ENCODE measurements around the gene SYT1.

The SYT1 gene

DNA sequence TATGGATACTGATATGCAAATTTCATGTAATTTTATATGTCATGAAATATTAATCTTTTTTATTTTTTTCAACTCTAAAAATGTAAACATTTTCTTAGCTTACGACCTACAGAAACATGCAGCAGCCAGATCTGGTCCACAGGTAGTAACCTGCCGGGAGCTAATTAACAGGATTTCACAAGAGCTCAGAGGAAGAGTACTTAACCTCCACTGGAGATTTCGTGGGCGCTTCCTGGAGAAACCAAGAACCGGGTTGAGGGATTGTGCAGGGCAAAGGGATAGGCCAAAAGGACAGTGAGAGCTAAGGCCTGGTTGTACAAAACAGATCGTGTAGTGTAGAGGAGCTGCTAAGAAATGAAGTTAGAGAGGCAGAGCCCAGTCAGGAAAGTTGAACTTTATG is 510.5 kb downstream of the SYT1 start:
- no peak overlapping the region for H3K4me3 ChIP-seq (ENCODE audit: control insufficient read depth, low read depth, low read length)
- no peak for DNase-seq (ENCODE audit: low read depth)
- TF ChIP-seq, protein P1, sequence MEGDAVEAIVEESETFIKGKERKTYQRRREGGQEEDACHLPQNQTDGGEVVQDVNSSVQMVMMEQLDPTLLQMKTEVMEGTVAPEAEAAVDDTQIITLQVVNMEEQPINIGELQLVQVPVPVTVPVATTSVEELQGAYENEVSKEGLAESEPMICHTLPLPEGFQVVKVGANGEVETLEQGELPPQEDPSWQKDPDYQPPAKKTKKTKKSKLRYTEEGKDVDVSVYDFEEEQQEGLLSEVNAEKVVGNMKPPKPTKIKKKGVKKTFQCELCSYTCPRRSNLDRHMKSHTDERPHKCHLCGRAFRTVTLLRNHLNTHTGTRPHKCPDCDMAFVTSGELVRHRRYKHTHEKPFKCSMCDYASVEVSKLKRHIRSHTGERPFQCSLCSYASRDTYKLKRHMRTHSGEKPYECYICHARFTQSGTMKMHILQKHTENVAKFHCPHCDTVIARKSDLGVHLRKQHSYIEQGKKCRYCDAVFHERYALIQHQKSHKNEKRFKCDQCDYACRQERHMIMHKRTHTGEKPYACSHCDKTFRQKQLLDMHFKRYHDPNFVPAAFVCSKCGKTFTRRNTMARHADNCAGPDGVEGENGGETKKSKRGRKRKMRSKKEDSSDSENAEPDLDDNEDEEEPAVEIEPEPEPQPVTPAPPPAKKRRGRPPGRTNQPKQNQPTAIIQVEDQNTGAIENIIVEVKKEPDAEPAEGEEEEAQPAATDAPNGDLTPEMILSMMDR (conservative IDR thresholded peaks at IDR 0.05; ENCODE audit: control insufficient read depth, insufficient read depth, low read depth, low read length): no peak

DNA sequence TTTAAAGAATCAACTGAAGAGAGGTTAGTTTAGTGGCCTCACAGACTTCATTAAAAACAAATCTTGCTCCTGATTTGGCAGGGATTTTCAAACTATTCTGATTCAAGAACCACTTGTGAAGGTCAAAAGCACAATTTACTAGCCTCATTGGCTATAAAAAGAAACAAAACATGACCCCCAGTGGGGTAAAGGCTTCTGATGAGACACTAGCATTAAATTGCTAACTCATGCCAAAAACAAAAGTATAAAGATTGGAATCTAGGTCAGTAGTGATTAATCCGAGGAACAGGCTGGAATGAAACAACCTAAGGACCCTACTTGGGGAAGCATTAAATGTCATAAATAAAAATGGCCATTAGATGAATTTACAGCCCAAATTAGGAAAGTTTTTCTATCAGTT is 513.9 kb downstream of the SYT1 start:
- no peak overlapping the region for H3K4me3 ChIP-seq (ENCODE audit: control insufficient read depth, low read depth, low read length)
- DNase-seq (ENCODE audit: low read depth): peak; percentile 56
- TF ChIP-seq, protein P1 (conservative IDR thresholded peaks at IDR 0.05; ENCODE audit: control insufficient read depth, insufficient read depth, low read depth, low read length): no peak

DNA sequence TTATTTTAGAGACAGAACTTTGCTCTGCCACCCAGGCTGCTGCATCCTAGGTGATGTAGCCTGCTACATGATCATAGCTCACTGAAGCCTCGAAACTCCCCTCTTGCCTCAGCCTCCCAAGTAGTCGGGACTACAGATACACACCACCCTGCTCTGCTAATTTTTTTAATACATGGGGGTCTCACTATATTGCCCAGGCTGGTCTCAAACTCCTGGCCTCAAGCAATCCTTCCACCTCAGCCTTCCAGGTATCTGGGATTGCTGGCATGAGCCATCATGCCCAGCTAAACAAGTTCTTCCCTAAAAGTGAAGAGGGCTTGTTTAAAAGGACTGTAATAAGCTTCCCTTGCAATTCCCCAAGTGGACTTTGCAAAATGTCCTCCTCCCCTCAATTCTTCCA is 515.8 kb downstream of the SYT1 start:
- H3K4me3 ChIP-seq (ENCODE audit: control insufficient read depth, low read depth, low read length): no peak overlapping the region
- DNase-seq (ENCODE audit: low read depth): no peak
- TF ChIP-seq, protein P1 (conservative IDR thresholded peaks at IDR 0.05; ENCODE audit: control insufficient read depth, insufficient read depth, low read depth, low read length): no peak

DNA sequence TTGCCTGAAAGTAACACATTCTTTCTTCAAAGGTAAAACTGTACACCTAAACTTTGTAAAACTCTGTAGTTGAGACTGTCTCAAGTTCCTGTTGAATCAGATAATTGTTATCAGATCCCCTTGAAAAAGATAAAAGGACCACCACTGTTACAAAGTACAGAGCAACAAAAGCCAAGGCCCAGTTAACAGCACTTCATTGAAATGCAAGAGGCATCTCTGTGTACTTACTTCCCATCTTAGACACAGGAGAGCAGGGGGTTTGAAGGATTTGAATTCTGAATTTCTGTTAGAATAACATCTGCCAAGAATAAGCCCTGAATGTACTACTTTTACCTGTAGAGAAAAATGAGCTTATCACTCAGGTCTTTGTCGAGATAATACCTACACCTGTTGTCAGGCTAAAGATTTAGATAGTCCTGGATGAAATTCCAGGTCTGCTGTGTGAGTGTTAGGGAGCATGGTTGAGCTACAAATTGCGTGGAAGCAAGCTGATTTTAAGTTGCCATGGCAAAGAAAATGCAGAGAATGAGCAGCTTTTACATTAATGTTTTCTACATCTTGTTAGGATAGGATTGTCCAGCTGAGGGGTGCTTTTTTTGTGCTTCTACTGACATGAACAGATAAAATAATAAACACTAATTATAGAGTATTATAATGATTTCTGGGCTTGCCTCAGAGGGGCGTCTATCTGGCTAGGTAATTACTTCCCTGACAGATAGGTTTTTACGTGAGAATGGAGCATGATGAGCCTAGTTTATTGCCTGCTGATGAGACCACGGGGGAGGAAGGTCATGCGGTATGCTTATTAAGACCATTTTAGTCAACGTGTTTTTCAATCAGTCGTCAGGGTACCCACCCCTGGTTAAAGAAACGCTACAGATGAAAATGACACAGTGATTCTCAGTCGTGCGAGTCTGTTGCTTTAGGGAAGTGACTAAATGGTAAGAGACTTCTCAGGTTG is 517.0 kb downstream of the SYT1 start:
- TF ChIP-seq, protein P1 (conservative IDR thresholded peaks at IDR 0.05; ENCODE audit: control insufficient read depth, insufficient read depth, low read depth, low read length): no peak
- no peak overlapping the region for H3K4me3 ChIP-seq (ENCODE audit: control insufficient read depth, low read depth, low read length)
- DNase-seq (ENCODE audit: low read depth): no peak

DNA sequence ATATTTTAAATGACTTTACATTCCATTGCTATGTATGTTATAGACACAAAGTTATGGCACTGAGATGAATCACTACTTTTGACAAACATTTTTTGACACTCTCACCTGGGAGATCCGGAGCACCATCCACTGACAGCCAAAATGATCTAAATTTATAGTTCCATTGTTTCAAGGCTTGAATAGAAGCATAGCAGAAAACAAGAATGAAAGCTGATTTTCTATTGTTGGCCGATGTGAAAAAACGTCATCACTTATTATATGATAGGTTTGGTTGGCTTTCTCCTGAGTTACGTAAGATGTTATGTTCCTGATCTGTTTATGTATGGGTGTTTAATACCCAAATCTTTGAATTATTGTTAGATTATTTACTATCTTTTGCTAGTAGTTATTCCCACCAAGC is 520.0 kb downstream of the SYT1 start:
- H3K4me3 ChIP-seq (ENCODE audit: control insufficient read depth, low read depth, low read length): no peak overlapping the region
- DNase-seq (ENCODE audit: low read depth): no peak
- TF ChIP-seq, protein P1 (conservative IDR thresholded peaks at IDR 0.05; ENCODE audit: control insufficient read depth, insufficient read depth, low read depth, low read length): no peak

DNA sequence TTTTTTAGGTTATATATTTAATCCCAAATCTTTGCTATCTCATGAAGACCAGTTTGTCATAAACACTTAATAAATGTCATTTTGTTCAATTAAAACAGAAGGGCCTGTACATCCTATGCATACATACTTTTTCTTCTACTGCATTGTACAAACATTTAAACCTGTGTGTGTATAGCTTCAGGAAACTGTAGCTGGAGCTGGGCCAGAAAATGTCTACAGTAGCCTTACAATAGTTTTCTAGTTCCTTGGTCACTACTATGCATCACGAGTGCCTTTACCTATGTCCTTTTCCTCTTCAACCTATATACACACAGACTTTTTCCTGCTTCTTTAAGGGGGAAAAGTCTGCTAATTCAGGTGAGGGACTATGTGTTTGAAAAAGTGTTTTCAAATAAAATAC is 523.4 kb downstream of the SYT1 start:
- no peak for DNase-seq (ENCODE audit: low read depth)
- H3K4me3 ChIP-seq (ENCODE audit: control insufficient read depth, low read depth, low read length): no peak overlapping the region
- TF ChIP-seq, protein P1 (conservative IDR thresholded peaks at IDR 0.05; ENCODE audit: control insufficient read depth, insufficient read depth, low read depth, low read length): no peak
